Thyroid gland (tissue), 4 donors: ENCODE measurements around the gene SKI.

ENCODE experiments used
- POLR2A ChIP-seq, 2 donors: fragments of 450-650 bp; IDR thresholded peaks; one replicate each; pipeline ENCODE4 v1.6.1; 2017; ENCODE audit warnings: antibody characterized with exemption in 2 of 2, mild to moderate bottlenecking in 2 of 2, moderate library complexity in 1 of 2
- TF ChIP-seq, protein P1 (sequence below), 6 experiments: fragments of 200-600 bp in 3 of 6; fragments of 450-650 bp in 3 of 6; sonication (generic) in 3 of 6; IDR thresholded peaks; one replicate each; pipeline ENCODE4 v1.5.1; 2016 to 2019; ENCODE audit warnings: antibody characterized with exemption in 6 of 6, mild to moderate bottlenecking in 2 of 6, inconsistent platforms in 1 of 6, moderate library complexity in 1 of 6

DNA sequence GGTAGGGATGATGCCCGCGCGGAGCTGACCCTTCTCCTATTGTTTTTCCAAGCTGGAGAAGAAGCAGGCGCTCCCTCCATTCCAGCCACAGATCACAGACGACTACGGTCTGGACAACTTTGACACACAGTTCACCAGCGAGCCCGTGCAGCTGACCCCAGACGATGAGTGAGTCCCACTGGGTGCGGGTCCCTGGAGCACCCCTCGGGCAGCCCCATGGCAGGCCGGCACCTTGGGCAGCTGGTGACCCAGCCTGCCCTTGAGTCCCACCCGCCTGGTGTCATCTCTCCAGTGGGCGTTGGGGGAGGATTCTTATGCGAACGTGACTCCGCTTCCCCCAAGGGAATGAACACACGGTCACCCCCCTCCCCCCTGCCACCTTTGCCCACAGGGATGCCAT is 43.6 kb upstream of the SKI start:
- TF ChIP-seq, protein P1, sequence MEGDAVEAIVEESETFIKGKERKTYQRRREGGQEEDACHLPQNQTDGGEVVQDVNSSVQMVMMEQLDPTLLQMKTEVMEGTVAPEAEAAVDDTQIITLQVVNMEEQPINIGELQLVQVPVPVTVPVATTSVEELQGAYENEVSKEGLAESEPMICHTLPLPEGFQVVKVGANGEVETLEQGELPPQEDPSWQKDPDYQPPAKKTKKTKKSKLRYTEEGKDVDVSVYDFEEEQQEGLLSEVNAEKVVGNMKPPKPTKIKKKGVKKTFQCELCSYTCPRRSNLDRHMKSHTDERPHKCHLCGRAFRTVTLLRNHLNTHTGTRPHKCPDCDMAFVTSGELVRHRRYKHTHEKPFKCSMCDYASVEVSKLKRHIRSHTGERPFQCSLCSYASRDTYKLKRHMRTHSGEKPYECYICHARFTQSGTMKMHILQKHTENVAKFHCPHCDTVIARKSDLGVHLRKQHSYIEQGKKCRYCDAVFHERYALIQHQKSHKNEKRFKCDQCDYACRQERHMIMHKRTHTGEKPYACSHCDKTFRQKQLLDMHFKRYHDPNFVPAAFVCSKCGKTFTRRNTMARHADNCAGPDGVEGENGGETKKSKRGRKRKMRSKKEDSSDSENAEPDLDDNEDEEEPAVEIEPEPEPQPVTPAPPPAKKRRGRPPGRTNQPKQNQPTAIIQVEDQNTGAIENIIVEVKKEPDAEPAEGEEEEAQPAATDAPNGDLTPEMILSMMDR (IDR thresholded peaks at IDR 0.05): no peak
- no peak for TF ChIP-seq POLR2A (IDR thresholded peaks at IDR 0.05)
